Vagina (tissue), 2 donors: Measurements from ENCODE around the gene ANKRD42.

Source experiments
- CTCF ChIP-seq, 3 experiments: fragments of 450-650 bp in 2 of 3; fragments of 200-600 bp in 1 of 3; sonication (generic) in 1 of 3; IDR thresholded peaks; one replicate each; pipeline ENCODE4 v1.5.1; 2017 to 2019; ENCODE audit warnings: antibody characterized with exemption in 3 of 3, mild to moderate bottlenecking in 2 of 3, moderate library complexity in 2 of 3
- POLR2A ChIP-seq, 2 donors: fragments of 450-650 bp; IDR thresholded peaks; one replicate each; pipeline ENCODE4 v1.6.1; 2017; ENCODE audit warnings: antibody characterized with exemption in 2 of 2, mild to moderate bottlenecking in 2 of 2, moderate library complexity in 2 of 2
- POLR2AphosphoS5 ChIP-seq, 2 donors: sonication (generic); formaldehyde crosslinking; IDR thresholded peaks; one replicate each; pipeline ENCODE4 v1.9.0; 2017; ENCODE audit warnings: antibody characterized with exemption in 2 of 2, mild to moderate bottlenecking in 2 of 2, low read depth in 1 of 2; ENCODE audit not compliant: insufficient read depth in 1 of 2

GRCh38 chr11:83292709-83293456 lies 99.4 kb downstream of the ANKRD42 start:
- TF ChIP-seq CTCF (IDR thresholded peaks at IDR 0.05) (peak; percentile 46 to 71 (median 61)), POLR2AphosphoS5 (IDR thresholded peaks at IDR 0.05; ENCODE audit: insufficient read depth in 1 of 2, low read depth in 1 of 2) (peak in 1 of 2 donors; percentile 44), POLR2A (IDR thresholded peaks at IDR 0.05) (no peak)
